WI38 (cell line): ENCODE data around the gene WWOX.

Experiments used
- H3K4me3 ChIP-seq: 2 replicates; pipeline ENCODE4 v1.5.1; 2011; ENCODE audit warnings: low read depth, mild to moderate bottlenecking, control low read depth, low read length
- CTCF ChIP-seq: IDR thresholded peaks from 2 replicates; pipeline ENCODE4 v1.5.1; 2012; ENCODE audit warnings: low read depth, mild to moderate bottlenecking, control low read depth, low read length

WWOX gene

GRCh38 chr16:78673884-78674283 is 574.4 kb downstream of the WWOX start:
- no peak overlapping the region for H3K4me3 ChIP-seq
- TF ChIP-seq CTCF: no peak

GRCh38 chr16:78675312-78675711 is 575.9 kb downstream of the WWOX start:
- no peak for TF ChIP-seq CTCF

GRCh38 chr16:78675951-78676792 is 576.7 kb downstream of the WWOX start:
- TF ChIP-seq CTCF: no peak
- no peak overlapping the region for H3K4me3 ChIP-seq

More at GRCh38 chr16:78675312-78675711, 575.9 kb downstream of the WWOX start:
- no peak overlapping the region for H3K4me3 ChIP-seq

- TF ChIP-seq CTCF: no peak
- no peak overlapping the region for H3K4me3 ChIP-seq
Measured at GRCh38 chr16:78677181-78677731, 577.8 kb downstream of the WWOX start.

GRCh38 chr16:78679546-78679945 is 580.1 kb downstream of the WWOX start:
- TF ChIP-seq CTCF: no peak
- H3K4me3 ChIP-seq: no peak overlapping the region

- no peak for TF ChIP-seq CTCF
- no peak overlapping the region for H3K4me3 ChIP-seq
Measured at GRCh38 chr16:78681743-78682142, 582.3 kb downstream of the WWOX start.

- no peak for TF ChIP-seq CTCF
Measured at GRCh38 chr16:78684030-78684611, 584.7 kb downstream of the WWOX start.

More at GRCh38 chr16:78684030-78684611, 584.7 kb downstream of the WWOX start:
- H3K4me3 ChIP-seq: no peak overlapping the region
